Measurements from ENCODE around the gene COA8. TPM values are rescaled to one million over a fixed set of nuclear protein-coding genes. Genes with fewer than 3 reads are reported as not detected.

Gene COA8
- total and polyA plus RNA-seq, 9 of the 15 experiments (the other 6 are each of a cell fraction or from before 2014, with no cell fraction given), result 5.0 to 35.3 (median 25.7) TPM

- DNase-seq (ENCODE audit: extremely low read depth in 1 of 4, low spot score in 3 of 4) (no peak), ATAC-seq (no peak), FAIRE-seq (no peak)
- H3K79me2 ChIP-seq (ENCODE audit: control insufficient read depth, insufficient read depth, low read length), result peaks cover 43% of the 10 kb centered on the region
- no peaks in the 10 kb centered on the region; the same call in 1 of the 2 replicates for H4K20me1 ChIP-seq (replicated peaks; ENCODE audit: control insufficient read depth, insufficient read depth, low read length)
- peaks cover 21 to 86% of the 10 kb centered on the region in 2 experiments; a peak in 4 of 5 replicates for H3K4me1 ChIP-seq (replicated peaks in 1 of 2; ENCODE audit: control insufficient read depth in 2 of 2, insufficient read depth in 2 of 2, low read length in 2 of 2)
- ChIA-PET POLR2A (interaction anchor here (0.7 to 0.9 kb wide), 2 partner anchors 10 to 428 kb away, joined by 3 to 4 read pairs; no protein-coding TSS in a partner anchor), CTCF (ENCODE audit: low intra/inter-chr PET ratio) (no interaction called here)
- no peaks in the 10 kb centered on the region for H3K9me3 ChIP-seq (replicated peaks; ENCODE audit: control insufficient read depth, insufficient read depth, low read depth, low read length)
- BruUV-seq (replicated peaks), result no TSS peak
- in situ Hi-C loops (cut with MboI) (no loop called here), intact Hi-C loops (cut with micrococcal nuclease) (loop anchor here (10.0 kb wide), 1 partner anchor 132 kb away; no protein-coding TSS in a partner anchor)
- no peak overlapping the region for H3K27ac ChIP-seq (ENCODE audit: extremely low read depth, low read depth, low read length)
- H3K4me3 ChIP-seq, result no peak overlapping the region
- H3K36me3 ChIP-seq (ENCODE audit: control insufficient read depth, insufficient read depth, low read length), result peaks cover 14% of the 10 kb centered on the region; the same call in 2 of the 3 replicates
- no peak overlapping the region for H3K4me2 ChIP-seq (ENCODE audit: insufficient read depth, low read length)
- no peak for TF ChIP-seq FOXP1 (CRISPR knock-in tag; IDR thresholded peaks at IDR 0.05)
- 0 out of 2 replicates have a peak, but pooled peaks have one; percentile 19 for TF ChIP-seq POLR2G (IDR thresholded peaks at IDR 0.05; ENCODE audit: low read depth, low read length)
- 0 out of 2 replicates have a peak, but pooled peaks have one; percentile 9 for TF ChIP-seq ZBTB7A (IDR thresholded peaks at IDR 0.05; ENCODE audit: borderline replicate concordance, control insufficient read depth, low read depth, low read length)
- H3K27me3 ChIP-seq (ENCODE audit: control insufficient read depth in 2 of 2, insufficient read depth in 2 of 2, low read length in 2 of 2), result no peaks in the 10 kb centered on the region
- WGBS (ENCODE audit: insufficient coverage, low coverage, missing lambda C conversion rate), result 73% methylated on average over 4 of the region's 8 CpGs
- peaks cover 6% of the 10 kb centered on the region for H3K9me1 ChIP-seq (ENCODE audit: control insufficient read depth, insufficient read depth, low read length)
- no peak overlapping the region for H2AFZ ChIP-seq (ENCODE audit: low read depth, low read length)
- peak overlapping the region in 1 of 2 experiments; percentile 75; a peak in 2 of 4 replicates for H3K9ac ChIP-seq (ENCODE audit: insufficient read depth in 1 of 2, low read depth in 2 of 2, low read length in 2 of 2)
Observed at GRCh38 chr14:103526247-103526913, 36.4 kb upstream of the COA8 start.

GRCh38 chr14:103526914-103527248 is 35.9 kb upstream of the COA8 start:
- Histone ChIP-seq H3K9me3 (replicated peaks; ENCODE audit: control insufficient read depth, insufficient read depth, low read depth, low read length) (no peaks in the 10 kb centered on the region), H3K9me1 (ENCODE audit: control insufficient read depth, insufficient read depth, low read length) (peaks cover 6% of the 10 kb centered on the region), H3K4me2 (ENCODE audit: insufficient read depth, low read length) (no peak overlapping the region), H3K4me3 (no peak overlapping the region), H3K27me3 (ENCODE audit: control insufficient read depth in 2 of 2, insufficient read depth in 2 of 2, low read length in 2 of 2) (no peaks in the 10 kb centered on the region), H3K9ac (ENCODE audit: insufficient read depth in 1 of 2, low read depth in 2 of 2, low read length in 2 of 2) (peak overlapping the region in 1 of 2 experiments; percentile 93; a peak in 1 of 4 replicates), H3K27ac (ENCODE audit: extremely low read depth, low read depth, low read length) (no peak overlapping the region), H3K36me3 (ENCODE audit: control insufficient read depth, insufficient read depth, low read length) (peaks cover 17% of the 10 kb centered on the region; the same call in 2 of the 3 replicates), H2AFZ (ENCODE audit: low read depth, low read length) (no peak overlapping the region), H3K79me2 (ENCODE audit: control insufficient read depth, insufficient read depth, low read length) (peaks cover 38% of the 10 kb centered on the region), H3K4me1 (replicated peaks in 1 of 2; ENCODE audit: control insufficient read depth in 2 of 2, insufficient read depth in 2 of 2, low read length in 2 of 2) (peaks cover 21 to 86% of the 10 kb centered on the region in 2 experiments; a peak in 4 of 5 replicates), H4K20me1 (replicated peaks; ENCODE audit: control insufficient read depth, insufficient read depth, low read length) (no peaks in the 10 kb centered on the region; the same call in 1 of the 2 replicates)
- in situ Hi-C loops (cut with MboI) (no loop called here), intact Hi-C loops (cut with micrococcal nuclease) (loop anchor here (10.0 kb wide), 1 partner anchor 132 kb away; no protein-coding TSS in a partner anchor)
- DNase-seq (ENCODE audit: extremely low read depth in 1 of 4, low spot score in 3 of 4), result no peak
- no peak for ATAC-seq
- no TSS peak for BruUV-seq (replicated peaks)
- POLR2A ChIA-PET, result interaction anchor here (0.7 to 0.9 kb wide), 2 partner anchors 10 to 428 kb away, joined by 3 to 4 read pairs; no protein-coding TSS in a partner anchor
- 80% methylated on average over 1 of the region's 1 CpG for WGBS (ENCODE audit: insufficient coverage, low coverage, missing lambda C conversion rate)
- no peak for FAIRE-seq
- CTCF ChIA-PET (ENCODE audit: low intra/inter-chr PET ratio), result no interaction called here
- TF ChIP-seq GMEB1 (CRISPR knock-in tag; IDR thresholded peaks at IDR 0.05) (no peak), ZNF217 (CRISPR knock-in tag; IDR thresholded peaks at IDR 0.05) (no peak), ZNF263 (CRISPR knock-in tag; IDR thresholded peaks at IDR 0.05; ENCODE audit: borderline replicate concordance) (0 out of 2 replicates have a peak, but pooled peaks have one; percentile 27), ZNF511 (CRISPR knock-in tag; IDR thresholded peaks at IDR 0.05) (no peak), ZNF280B (CRISPR knock-in tag; IDR thresholded peaks at IDR 0.05) (no peak)
